GM19395 (cell line): ENCODE results near the gene TOPAZ1.

Experiments
- ATAC-seq: cut with Tn5 transposase; IDR thresholded peaks from one replicate; pipeline ENCODE4 v1.9.1; 2021; ENCODE audit warnings: mild to moderate bottlenecking, moderate library complexity; ENCODE audit not compliant: unreplicated experiment

TOPAZ1 gene

DNA sequence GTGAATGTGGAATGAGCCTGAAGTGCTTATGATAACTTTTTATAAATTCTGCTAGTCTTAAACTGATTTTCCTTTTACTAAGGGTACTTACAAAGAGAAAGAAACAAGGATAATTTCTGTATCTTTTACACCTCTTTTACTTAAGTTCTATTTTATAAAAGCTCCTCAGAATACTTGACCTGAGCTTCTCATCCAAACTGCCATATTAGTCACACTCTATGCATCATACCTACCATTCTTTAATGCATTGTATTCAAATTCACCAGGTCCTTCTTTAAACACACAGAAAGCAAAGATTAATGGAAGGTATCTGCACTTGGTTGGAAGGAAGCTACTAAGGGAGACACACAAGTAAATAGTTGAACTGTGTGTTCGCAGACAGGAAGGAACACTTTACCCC, 1.6 kb upstream of the TOPAZ1 start:
- ATAC-seq, result no peak

- no peak for ATAC-seq
Measured at GRCh38 chr3:44242721-44243120, 1.0 kb downstream of the TOPAZ1 start.

GRCh38 chr3:44248152-44248551, 6.5 kb downstream of the TOPAZ1 start:
- no peak for ATAC-seq

GRCh38 chr3:44252332-44252959, 10.8 kb downstream of the TOPAZ1 start:
- no peak for ATAC-seq

GRCh38 chr3:44259404-44259803, 17.7 kb downstream of the TOPAZ1 start:
- ATAC-seq, result no peak

DNA sequence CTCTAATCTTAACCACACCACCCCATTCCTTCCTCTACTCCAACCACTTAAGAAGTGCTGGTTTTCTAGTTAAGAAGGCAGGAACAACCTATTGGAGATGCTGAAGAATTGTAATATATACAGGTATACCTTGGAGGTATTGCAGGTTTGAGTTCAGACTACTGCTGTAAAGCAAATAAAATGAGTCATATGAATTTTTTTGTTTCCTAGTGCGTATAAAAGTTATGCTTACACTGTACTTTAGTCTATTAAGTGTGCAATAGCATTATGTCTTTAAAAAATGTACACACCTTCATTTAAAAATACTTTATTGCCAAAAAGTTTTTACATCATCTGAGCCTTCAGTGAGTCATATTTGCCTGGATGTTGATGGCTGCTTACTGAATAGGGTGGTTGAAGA, 22.5 kb downstream of the TOPAZ1 start:
- no peak for ATAC-seq

GRCh38 chr3:44265815-44266214, 24.1 kb downstream of the TOPAZ1 start:
- ATAC-seq, result no peak

DNA sequence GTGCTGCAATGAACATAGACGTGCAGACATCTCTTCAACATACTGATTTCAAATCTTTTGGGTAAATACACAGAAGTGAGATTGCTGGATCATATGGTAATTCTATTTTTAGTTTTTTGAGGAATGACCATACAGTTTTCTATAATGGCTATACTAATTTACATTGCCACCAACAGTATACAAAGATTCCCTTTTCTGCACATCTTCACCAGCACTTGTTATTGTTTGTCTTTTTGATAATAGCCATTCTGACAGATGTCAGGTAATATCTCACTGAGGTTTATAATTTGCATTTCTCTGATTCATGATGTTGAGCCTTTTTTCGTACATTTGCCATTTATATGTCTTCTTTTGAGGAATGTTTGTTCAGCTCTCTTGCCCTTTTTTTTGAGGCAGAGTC, 30.5 kb downstream of the TOPAZ1 start:
- ATAC-seq, result no peak

DNA sequence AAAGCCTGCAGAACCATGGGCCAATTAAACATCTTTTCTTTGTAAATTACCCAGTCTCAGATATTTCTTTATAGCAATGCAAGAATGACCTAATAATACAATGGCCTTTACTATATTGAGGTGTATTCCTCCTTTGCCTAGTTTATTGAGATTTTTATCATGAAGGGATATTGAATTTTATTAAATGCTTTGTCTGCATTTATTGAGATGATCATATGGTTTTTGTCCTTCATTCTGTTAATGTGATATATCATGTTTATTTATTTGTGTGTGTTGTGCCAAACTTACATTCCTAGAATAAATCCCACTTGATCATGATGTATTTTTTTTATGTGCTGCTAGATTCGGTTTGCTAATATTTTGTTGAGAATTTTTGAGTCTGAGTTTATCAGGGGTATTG, 36.2 kb downstream of the TOPAZ1 start:
- ATAC-seq, result no peak

GRCh38 chr3:44280077-44280476, 38.4 kb downstream of the TOPAZ1 start:
- ATAC-seq, result no peak

GRCh38 chr3:44280631-44281030, 38.9 kb downstream of the TOPAZ1 start:
- ATAC-seq, result no peak

DNA sequence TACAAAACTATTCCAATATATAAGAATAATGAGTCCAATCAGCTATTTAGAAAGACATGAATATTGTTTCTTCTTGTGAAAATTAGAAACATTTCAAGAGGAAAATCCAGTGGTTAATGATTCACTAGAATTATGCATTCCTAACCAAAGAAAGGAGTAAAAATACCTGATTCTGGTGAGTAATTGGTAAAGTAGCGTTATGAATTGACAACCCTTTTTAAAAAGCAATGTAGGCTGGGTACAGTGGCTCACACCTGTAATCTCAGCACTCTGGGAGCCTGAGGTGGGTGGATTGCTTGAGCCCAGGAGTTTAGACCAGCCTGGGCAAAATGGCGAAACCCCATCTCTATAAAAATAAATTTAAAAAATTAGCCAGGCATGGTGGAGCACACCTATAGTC, 43.3 kb downstream of the TOPAZ1 start:
- ATAC-seq, result no peak

- ATAC-seq, result no peak
Measured at GRCh38 chr3:44289882-44290462, 48.3 kb downstream of the TOPAZ1 start.

GRCh38 chr3:44292276-44292675, 50.6 kb downstream of the TOPAZ1 start:
- no peak for ATAC-seq

GRCh38 chr3:44292947-44293346, 51.3 kb downstream of the TOPAZ1 start:
- no peak for ATAC-seq

GRCh38 chr3:44297255-44297654, 55.6 kb downstream of the TOPAZ1 start:
- no peak for ATAC-seq

DNA sequence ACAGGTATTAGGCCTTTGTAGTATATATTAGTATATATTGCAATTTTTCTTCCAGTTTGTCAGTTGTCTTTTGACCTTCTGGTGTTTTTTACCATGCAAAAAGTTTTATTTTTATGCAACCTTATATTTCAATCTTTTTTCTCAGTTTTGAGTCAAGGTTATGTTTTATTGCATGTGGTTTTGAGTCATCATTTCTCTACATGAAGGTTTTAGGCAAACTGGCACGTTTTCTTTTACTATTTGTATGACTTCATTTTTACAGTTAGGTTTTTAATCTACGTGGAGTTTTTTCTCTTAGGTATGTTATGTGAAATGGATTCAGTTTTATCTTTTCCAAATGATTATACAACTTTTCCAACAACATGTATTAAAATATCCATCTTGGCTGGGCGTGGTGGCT, 60.1 kb downstream of the TOPAZ1 start:
- ATAC-seq, result no peak

DNA sequence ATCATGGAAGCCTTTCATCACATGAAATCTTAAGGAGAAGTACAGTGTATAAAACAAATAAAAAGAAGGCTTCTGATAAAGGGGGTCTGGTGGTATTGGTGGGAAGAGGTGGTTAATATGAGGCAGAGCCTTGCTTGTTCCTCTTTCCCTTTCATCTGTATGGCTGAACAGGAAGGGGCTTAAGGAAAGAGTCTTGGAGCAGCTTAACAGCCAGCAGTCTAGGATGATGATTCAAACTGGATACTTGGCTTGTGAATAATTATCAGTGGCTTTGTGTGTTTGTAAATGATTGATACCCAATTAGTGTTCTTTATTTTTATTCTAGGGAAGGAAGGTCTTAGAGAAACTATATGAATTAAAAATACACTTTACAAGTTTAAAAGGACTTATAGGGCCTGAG, 67.8 kb downstream of the TOPAZ1 start:
- ATAC-seq, result no peak

DNA sequence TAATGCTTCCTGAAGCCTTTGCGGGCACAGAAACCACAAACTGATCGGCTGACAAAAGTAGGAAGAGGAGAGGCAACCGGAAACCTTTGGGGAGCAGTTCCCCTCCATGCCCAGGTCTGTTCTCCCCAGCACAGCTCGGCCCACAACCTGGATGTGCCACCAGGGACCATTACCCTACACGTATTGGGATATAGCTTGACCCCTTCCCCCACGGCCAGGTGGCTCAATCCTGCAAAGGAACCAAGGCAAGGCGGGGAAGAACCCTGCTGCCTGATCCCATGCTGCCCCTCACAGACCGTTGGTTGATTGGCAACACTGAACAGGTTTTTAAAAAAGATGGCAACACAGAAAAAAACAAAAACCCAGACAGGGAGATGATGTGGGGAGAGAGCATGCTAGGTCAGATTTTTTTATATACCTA, 77.2 kb downstream of the TOPAZ1 start:
- no peak for ATAC-seq

DNA sequence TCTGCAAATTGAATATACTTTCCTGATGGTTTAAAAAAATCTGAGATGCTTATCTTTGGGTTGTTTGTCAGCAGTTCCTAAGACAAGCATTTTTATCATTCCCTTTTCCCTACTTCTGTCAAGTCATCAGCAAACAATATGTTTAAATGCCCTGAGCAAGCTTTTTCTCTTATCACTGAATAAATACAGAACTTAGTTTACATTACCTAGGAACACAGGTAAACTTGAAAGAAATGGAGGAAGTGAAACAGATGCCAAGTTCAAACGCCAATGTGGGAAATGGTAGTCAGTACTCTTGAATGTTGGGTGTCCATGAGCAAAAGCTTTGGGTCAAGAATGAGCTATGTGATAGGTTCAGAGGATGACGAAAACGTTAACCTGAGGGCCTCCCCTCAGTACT, 79.6 kb downstream of the TOPAZ1 start:
- no peak for ATAC-seq

DNA sequence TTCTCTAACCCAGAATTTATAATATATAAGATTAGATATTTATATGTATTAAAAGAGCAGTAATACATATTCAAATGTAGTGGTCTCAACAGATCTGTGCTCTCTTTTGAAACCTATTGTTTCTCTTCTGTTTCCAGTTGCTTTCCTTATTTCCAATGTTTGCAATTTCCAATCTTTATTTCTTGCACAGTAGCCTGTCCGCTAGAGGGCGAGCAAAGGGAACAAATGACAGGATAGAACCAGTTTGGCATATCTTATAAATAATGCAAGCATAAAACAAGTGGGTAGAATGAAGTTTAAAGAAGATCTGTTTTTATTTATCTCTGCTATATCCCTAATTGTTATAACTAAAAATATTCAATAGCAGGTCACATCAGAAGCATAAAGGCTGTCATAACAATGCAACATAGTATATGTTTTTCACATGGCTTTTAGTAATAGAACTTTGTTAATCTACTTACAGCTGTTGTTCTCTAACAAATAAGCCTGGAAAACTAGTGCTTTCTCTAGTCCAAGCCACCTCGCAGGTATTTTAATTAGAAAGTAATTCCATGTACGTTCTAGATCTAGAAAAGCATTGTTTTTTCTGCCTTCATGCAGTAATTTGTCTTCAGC, 81.8 kb downstream of the TOPAZ1 start:
- ATAC-seq, result no peak

GRCh38 chr3:44324584-44324983, 82.9 kb downstream of the TOPAZ1 start:
- no peak for ATAC-seq

DNA sequence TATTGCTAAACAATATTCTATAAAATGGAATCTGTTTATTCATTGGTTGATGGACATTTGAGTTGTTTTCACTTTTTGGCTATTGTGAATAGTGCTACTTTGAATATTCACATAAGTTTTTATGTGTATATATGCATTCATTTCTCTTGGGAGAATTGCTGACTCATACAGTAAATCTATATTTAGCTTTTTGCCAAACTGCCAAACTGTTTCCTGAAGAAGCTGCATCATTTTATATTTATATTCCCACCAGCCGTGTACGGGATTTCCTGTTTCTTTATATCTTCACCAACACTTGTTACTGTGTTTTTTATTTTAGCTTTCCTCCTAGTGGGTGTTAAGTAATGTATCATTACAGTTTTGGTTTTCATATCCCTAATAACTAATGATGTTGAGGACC, 84.3 kb downstream of the TOPAZ1 start:
- no peak for ATAC-seq
